ENCODE data around the gene SLC2A9. TPM values are rescaled to one million over a fixed set of nuclear protein-coding genes. Genes with fewer than 3 reads are reported as not detected.

The SLC2A9 gene
- total and polyA plus RNA-seq, 2 donors (not counting 3 experiments of a cell fraction or from before 2014, with no cell fraction given) = 1.6 to 1.8 TPM

DNA sequence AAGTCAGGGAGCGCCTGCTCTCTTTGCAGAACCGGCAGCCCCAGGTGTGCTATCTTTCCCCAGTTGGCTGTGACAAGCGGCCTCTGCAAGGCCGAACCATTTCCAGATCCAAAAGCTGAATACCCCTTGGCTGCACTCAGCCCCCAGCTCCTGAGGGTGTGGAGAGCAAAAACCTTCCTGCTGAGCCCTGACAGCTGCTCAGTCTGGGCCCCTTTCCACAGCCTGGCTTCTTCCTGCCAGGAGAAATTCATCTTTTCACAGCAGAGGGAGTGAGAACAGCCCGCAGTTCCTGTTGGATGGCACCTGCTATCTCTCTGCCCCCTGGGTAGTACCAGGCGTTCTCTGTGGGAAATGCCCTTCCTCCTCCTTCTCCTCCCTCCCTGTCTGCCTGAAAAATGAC lies 161.5 kb downstream of the SLC2A9 start:
- H3K27ac ChIP-seq (ENCODE audit: insufficient read depth, low read depth, low read length) = no peak overlapping the region
- H3K9me3 ChIP-seq (replicated peaks; ENCODE audit: control insufficient read depth, insufficient read depth, low read length) = no peaks in the 10 kb centered on the region
- no TSS peak for BruUV-seq (replicated peaks)
- intact Hi-C loops (cut with micrococcal nuclease) = no loop called here
- no peak overlapping the region for H2AFZ ChIP-seq (ENCODE audit: low read depth, low read length)
- POLR2A ChIA-PET = no interaction called here
- H3K36me3 ChIP-seq (ENCODE audit: control insufficient read depth in 2 of 2, extremely low read depth in 1 of 2, insufficient read depth in 2 of 2, low read length in 2 of 2) = no peaks in the 10 kb centered on the region
- no peaks in the 10 kb centered on the region for H4K20me1 ChIP-seq (replicated peaks; ENCODE audit: control insufficient read depth, extremely low read depth, insufficient read depth, low read length)
- DNase-seq (ENCODE audit: low read depth, low spot score) = no peak
- no peak overlapping the region for H3K9ac ChIP-seq (replicated peaks; ENCODE audit: extremely low read depth, insufficient read depth, low read length)
- no peaks in the 10 kb centered on the region for H3K4me1 ChIP-seq (ENCODE audit: control insufficient read depth, extremely low read depth, insufficient read depth, low read length)
- H3K4me3 ChIP-seq (replicated peaks in 1 of 3; ENCODE audit: insufficient read depth in 1 of 3, low read depth in 1 of 3, low read length in 3 of 3) = no peak overlapping the region
- no peak for FAIRE-seq
- CTCF ChIA-PET = no interaction called here
- no peak for TF ChIP-seq EZH2 (IDR thresholded peaks at IDR 0.05; ENCODE audit: borderline replicate concordance, low read depth, low read length, severe bottlenecking)
- TF ChIP-seq POLR2A (IDR thresholded peaks at IDR 0.05; ENCODE audit: low read depth, low read length) = no peak
- no peak for TF ChIP-seq MAX (IDR thresholded peaks at IDR 0.05; ENCODE audit: insufficient read depth, insufficient read length)
- TF ChIP-seq JUN (IDR thresholded peaks at IDR 0.05; ENCODE audit: borderline replicate concordance, insufficient read depth, insufficient read length, low read depth) = no peak
- no peak for TF ChIP-seq GATA2 (IDR thresholded peaks at IDR 0.05; ENCODE audit: insufficient read depth, insufficient read length, low read depth, low read length)
- TF ChIP-seq POLR2AphosphoS5 (IDR thresholded peaks at IDR 0.05; ENCODE audit: insufficient read depth, low read depth, low read length) = no peak
- no peak for TF ChIP-seq FOS (IDR thresholded peaks at IDR 0.05; ENCODE audit: borderline replicate concordance, insufficient read depth, low read length)
- no peak for TF ChIP-seq CTCF (IDR thresholded peaks at IDR 0.05; ENCODE audit: extremely low read depth in 1 of 2, insufficient read depth in 1 of 2, low read depth in 1 of 2, low read length in 2 of 2)
- no peak for TF ChIP-seq MYC (IDR thresholded peaks at IDR 0.05; ENCODE audit: low read depth, low read length)
- no peaks in the 10 kb centered on the region for H3K9me1 ChIP-seq (replicated peaks; ENCODE audit: control insufficient read depth, extremely low read depth, insufficient read depth, low read length)
- H3K27me3 ChIP-seq (ENCODE audit: control insufficient read depth in 2 of 2, insufficient read depth in 2 of 2, low read length in 2 of 2) = no peaks in the 10 kb centered on the region
- H3K4me2 ChIP-seq (ENCODE audit: insufficient read depth, low read length) = no peak overlapping the region
- dilution Hi-C loops (cut with MboI; ENCODE audit: extremely low pct_ligation_motif_present, low sequenced_read_pairs) = no loop called here
- H3K79me2 ChIP-seq (ENCODE audit: control insufficient read depth, insufficient read depth, low read length) = no peaks in the 10 kb centered on the region
